GM23338 (cell line): Measurements from ENCODE around the gene PRDM2. TPM values are rescaled to one million over a fixed set of nuclear protein-coding genes. Genes with fewer than 3 reads are reported as not detected.

Experiments
- ATAC-seq: fragments of 200-7000 bp; cut with Tn5 transposase; 3 replicates; pipeline ENCODE4 v1.9.1; 2020
- DNase-seq: peaks from one replicate; pipeline ENCODE4 v3.0.0-alpha.2; 2015; ENCODE audit warnings: low spot score
- H2AFZ ChIP-seq: fragments of 200-600 bp; sonication (generic); 2 replicates; pipeline ENCODE4 v1.8.0; 2016; ENCODE audit warnings: antibody characterized with exemption, mild to moderate bottlenecking, moderate library complexity
- H3F3A ChIP-seq: fragments of 200-600 bp; sonication (generic); replicated peaks from 2 replicates; pipeline ENCODE4 v1.8.0; 2017; ENCODE audit warnings: antibody characterized with exemption, mixed run types, low read depth
- H3K27ac ChIP-seq: fragments of 200-600 bp; sonication (generic); 2 replicates; pipeline ENCODE4 v1.6.1; 2016; ENCODE audit warnings: low read depth
- H3K27me3 ChIP-seq: fragments of 200-600 bp; sonication (generic); 2 replicates; pipeline ENCODE4 v1.8.0; 2016; ENCODE audit warnings: mild to moderate bottlenecking, mixed run types, moderate library complexity; ENCODE audit not compliant: insufficient read depth
- H3K36me3 ChIP-seq: fragments of 200-600 bp; sonication (generic); 2 replicates; pipeline ENCODE4 v1.8.0; 2016; ENCODE audit warnings: mild to moderate bottlenecking; ENCODE audit not compliant: insufficient read depth
- H3K4me1 ChIP-seq: fragments of 200-600 bp; sonication (generic); 2 replicates; pipeline ENCODE4 v1.8.0; 2016; ENCODE audit warnings: mild to moderate bottlenecking, moderate library complexity; ENCODE audit not compliant: insufficient read depth
- H3K4me2 ChIP-seq: fragments of 200-600 bp; sonication (generic); 2 replicates; pipeline ENCODE4 v1.7.1; 2017; ENCODE audit warnings: mixed run types
- H3K4me3 ChIP-seq: fragments of 200-600 bp; sonication (generic); 2 replicates; pipeline ENCODE4 v1.6.1; 2016; ENCODE audit warnings: mixed run types
- H3K79me2 ChIP-seq: fragments of 200-600 bp; sonication (generic); replicated peaks from 2 replicates; pipeline ENCODE4 v1.8.0; 2017; ENCODE audit warnings: mild to moderate bottlenecking; ENCODE audit not compliant: insufficient read depth
- H3K9me2 ChIP-seq: fragments of 200-600 bp; sonication (generic); 2 replicates; pipeline ENCODE4 v1.8.0; 2017; ENCODE audit not compliant: insufficient read depth
- H4K20me1 ChIP-seq: fragments of 200-600 bp; sonication (generic); replicated peaks from 2 replicates; pipeline ENCODE4 v1.8.0; 2017; ENCODE audit warnings: mild to moderate bottlenecking; ENCODE audit not compliant: insufficient read depth
- H3K27ac Mint-ChIP-seq: 2 replicates; pipeline ENCODE4 v1.8.0; 2020; ENCODE audit warnings: inconsistent platforms, mild to moderate bottlenecking, moderate library complexity, mixed read lengths
- H3K27me3 Mint-ChIP-seq: 3 replicates; pipeline ENCODE4 v1.8.0; 2022; ENCODE audit warnings: low read depth, mild to moderate bottlenecking, moderate library complexity, mixed read lengths, inconsistent platforms; ENCODE audit not compliant: insufficient read depth, poor library complexity
- H3K36me3 Mint-ChIP-seq: 3 replicates; pipeline ENCODE4 v1.8.0; 2021; ENCODE audit warnings: low read depth, mild to moderate bottlenecking, inconsistent platforms, moderate library complexity, mixed read lengths
- H3K4me1 Mint-ChIP-seq: 3 replicates; pipeline ENCODE4 v1.8.0; 2020; ENCODE audit warnings: mild to moderate bottlenecking, inconsistent platforms, mixed read lengths
- H3K4me3 Mint-ChIP-seq: 3 replicates; pipeline ENCODE4 v1.8.0; 2021; ENCODE audit warnings: moderate library complexity, mild to moderate bottlenecking, inconsistent platforms, mixed read lengths
- H3K9me3 Mint-ChIP-seq: 3 replicates; pipeline ENCODE4 v1.8.0; 2020; ENCODE audit warnings: moderate library complexity, mild to moderate bottlenecking, inconsistent platforms, mixed read lengths
- CREB1 ChIP-seq: fragments of 250-450 bp; sonication (Bioruptor Pico); IDR thresholded peaks from 2 replicates; pipeline ENCODE4 v1.5.0; 2020; ENCODE audit warnings: low read depth, mild to moderate bottlenecking, moderate library complexity
- EZH2 ChIP-seq: fragments of 200-600 bp; sonication (generic); IDR thresholded peaks from one replicate; pipeline ENCODE4 v1.8.0; 2017; ENCODE audit warnings: antibody characterized with exemption, mild to moderate bottlenecking, low read depth; ENCODE audit not compliant: unreplicated experiment
- EZH2phosphoT487 ChIP-seq: fragments of 200-600 bp; sonication (generic); IDR thresholded peaks from one replicate; pipeline ENCODE4 v1.8.1; 2018; ENCODE audit warnings: antibody characterized with exemption; ENCODE audit not compliant: unreplicated experiment
- JUNB ChIP-seq: IDR thresholded peaks from one replicate; pipeline ENCODE4 v1.6.1; 2016; ENCODE audit warnings: antibody characterized with exemption; ENCODE audit not compliant: unreplicated experiment
- NANOG ChIP-seq: IDR thresholded peaks from 2 replicates; pipeline ENCODE4 v1.6.1; 2016; ENCODE audit warnings: antibody characterized with exemption, borderline replicate concordance
- POLR2AphosphoS5 ChIP-seq: IDR thresholded peaks from 2 replicates; pipeline ENCODE4 v1.6.1; 2016; ENCODE audit warnings: antibody characterized with exemption, low read depth
- STAT1 ChIP-seq: IDR thresholded peaks from one replicate; pipeline ENCODE4 v1.6.1; 2016; ENCODE audit warnings: antibody characterized with exemption; ENCODE audit not compliant: unreplicated experiment
- ZNF114 ChIP-seq: fragments of 250-450 bp; sonication (Bioruptor Pico); IDR thresholded peaks from 2 replicates; pipeline ENCODE4 v1.5.0; 2020; ENCODE audit warnings: mild to moderate bottlenecking, moderate library complexity
- ZNF331 ChIP-seq: fragments of 250-450 bp; sonication (Bioruptor Pico); IDR thresholded peaks from 2 replicates; pipeline ENCODE4 v1.5.0; 2020; ENCODE audit warnings: low read depth, mild to moderate bottlenecking, moderate library complexity
- polyA plus RNA-seq: library from polyadenylated mRNA; unstranded; fragments of >200 nt; fragmentation: Nextera tagmentation; extraction: Ambion mirVana; gene quantifications from 2 replicates; pipeline ENCODE4 v1.2.1, GENCODE V29; 2016
- total RNA-seq: library from RNA; depleted of rRNA; stranded (reverse); fragments of >200 nt; shearing (Covaris generic); gene quantifications from 2 replicates; pipeline ENCODE4 v1.2.3, GENCODE V29; 2014
- TF ChIP-seq, protein P1 (sequence below): IDR thresholded peaks from one replicate; pipeline ENCODE4 v1.6.1; 2018; ENCODE audit warnings: antibody characterized with exemption; ENCODE audit not compliant: unreplicated experiment
- TF ChIP-seq, protein P2 (sequence below): IDR thresholded peaks from 2 replicates; pipeline ENCODE4 v1.6.1; 2016; ENCODE audit warnings: antibody characterized with exemption
- TF ChIP-seq, protein P3 (sequence below): fragments of 250-450 bp; sonication (Bioruptor Pico); IDR thresholded peaks from 2 replicates; pipeline ENCODE4 v1.5.0; 2020; ENCODE audit warnings: mild to moderate bottlenecking, moderate library complexity

The PRDM2 gene
- total and polyA plus RNA-seq, 2 experiments from 2014 or later = 11.6 to 28.3 TPM

DNA sequence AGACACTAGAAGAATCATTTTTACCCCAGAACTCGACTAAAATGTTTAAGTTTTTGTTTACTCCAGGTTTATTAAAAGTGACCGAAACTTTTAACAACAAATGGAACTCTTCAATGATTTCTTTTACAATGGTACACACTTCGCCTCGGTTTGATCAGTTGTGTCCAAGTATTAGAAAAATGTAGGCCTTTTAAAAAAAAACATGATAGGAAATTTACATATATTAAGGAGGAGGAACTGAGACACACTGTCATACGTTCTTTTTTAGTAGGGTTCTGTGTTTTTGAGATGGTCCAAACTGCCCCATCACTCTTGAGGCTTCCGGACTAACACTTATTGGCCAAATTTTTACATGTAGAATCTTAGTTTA lies 1.3 kb downstream of the PRDM2 start (continued):
- TF ChIP-seq, protein P1, sequence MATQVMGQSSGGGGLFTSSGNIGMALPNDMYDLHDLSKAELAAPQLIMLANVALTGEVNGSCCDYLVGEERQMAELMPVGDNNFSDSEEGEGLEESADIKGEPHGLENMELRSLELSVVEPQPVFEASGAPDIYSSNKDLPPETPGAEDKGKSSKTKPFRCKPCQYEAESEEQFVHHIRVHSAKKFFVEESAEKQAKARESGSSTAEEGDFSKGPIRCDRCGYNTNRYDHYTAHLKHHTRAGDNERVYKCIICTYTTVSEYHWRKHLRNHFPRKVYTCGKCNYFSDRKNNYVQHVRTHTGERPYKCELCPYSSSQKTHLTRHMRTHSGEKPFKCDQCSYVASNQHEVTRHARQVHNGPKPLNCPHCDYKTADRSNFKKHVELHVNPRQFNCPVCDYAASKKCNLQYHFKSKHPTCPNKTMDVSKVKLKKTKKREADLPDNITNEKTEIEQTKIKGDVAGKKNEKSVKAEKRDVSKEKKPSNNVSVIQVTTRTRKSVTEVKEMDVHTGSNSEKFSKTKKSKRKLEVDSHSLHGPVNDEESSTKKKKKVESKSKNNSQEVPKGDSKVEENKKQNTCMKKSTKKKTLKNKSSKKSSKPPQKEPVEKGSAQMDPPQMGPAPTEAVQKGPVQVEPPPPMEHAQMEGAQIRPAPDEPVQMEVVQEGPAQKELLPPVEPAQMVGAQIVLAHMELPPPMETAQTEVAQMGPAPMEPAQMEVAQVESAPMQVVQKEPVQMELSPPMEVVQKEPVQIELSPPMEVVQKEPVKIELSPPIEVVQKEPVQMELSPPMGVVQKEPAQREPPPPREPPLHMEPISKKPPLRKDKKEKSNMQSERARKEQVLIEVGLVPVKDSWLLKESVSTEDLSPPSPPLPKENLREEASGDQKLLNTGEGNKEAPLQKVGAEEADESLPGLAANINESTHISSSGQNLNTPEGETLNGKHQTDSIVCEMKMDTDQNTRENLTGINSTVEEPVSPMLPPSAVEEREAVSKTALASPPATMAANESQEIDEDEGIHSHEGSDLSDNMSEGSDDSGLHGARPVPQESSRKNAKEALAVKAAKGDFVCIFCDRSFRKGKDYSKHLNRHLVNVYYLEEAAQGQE = no peak
- TF ChIP-seq CREB1 (CRISPR knock-in tag) (no peak), POLR2AphosphoS5 (no peak), EZH2 (no peak), JUNB (no peak), NANOG (no peak), ZNF331 (CRISPR knock-in tag) (no peak), ZNF114 (CRISPR knock-in tag) (no peak)
- TF ChIP-seq, protein P2, sequence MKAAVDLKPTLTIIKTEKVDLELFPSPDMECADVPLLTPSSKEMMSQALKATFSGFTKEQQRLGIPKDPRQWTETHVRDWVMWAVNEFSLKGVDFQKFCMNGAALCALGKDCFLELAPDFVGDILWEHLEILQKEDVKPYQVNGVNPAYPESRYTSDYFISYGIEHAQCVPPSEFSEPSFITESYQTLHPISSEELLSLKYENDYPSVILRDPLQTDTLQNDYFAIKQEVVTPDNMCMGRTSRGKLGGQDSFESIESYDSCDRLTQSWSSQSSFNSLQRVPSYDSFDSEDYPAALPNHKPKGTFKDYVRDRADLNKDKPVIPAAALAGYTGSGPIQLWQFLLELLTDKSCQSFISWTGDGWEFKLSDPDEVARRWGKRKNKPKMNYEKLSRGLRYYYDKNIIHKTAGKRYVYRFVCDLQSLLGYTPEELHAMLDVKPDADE = no peak

DNA sequence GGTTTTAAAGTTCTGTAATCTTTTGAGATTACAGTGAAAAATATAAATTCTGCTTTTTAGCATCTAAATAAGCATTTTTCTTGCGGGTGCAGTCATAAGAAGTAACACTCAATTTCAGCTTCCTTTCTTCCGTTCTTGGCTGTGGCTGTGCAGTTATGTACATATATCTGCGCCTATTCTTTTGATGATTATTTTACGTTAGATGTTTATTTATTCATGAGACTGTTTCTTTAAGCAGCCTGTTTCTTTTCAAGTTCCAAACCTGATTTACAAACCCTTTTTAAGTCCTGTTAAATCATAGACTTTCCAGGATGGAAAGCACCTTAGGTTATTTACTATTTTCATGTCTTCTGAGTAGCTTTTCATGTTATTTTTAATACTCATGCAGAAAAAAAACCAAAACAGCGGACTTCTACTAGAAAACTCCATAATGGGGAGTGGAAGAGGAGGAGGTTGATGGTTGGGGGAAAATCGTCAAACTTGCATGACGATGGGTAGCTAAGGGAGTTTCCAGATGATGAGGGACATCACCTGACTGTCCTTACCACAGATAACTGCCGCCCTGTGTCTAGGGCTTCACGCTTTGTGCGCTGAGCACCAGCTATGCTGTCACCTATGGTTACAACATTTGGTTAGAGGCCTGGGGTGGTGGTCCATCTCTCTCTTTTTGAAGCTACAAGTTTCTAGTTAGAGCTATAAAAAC lies 2.6 kb downstream of the PRDM2 start:
- no peak for ATAC-seq
- no peak overlapping the region for H3K4me3 Mint-ChIP-seq
- TF ChIP-seq JUNB (no peak), EZH2phosphoT487 (no peak), STAT1 (no peak), EZH2 (no peak), ZNF331 (CRISPR knock-in tag) (no peak)
- TF ChIP-seq, protein P3, sequence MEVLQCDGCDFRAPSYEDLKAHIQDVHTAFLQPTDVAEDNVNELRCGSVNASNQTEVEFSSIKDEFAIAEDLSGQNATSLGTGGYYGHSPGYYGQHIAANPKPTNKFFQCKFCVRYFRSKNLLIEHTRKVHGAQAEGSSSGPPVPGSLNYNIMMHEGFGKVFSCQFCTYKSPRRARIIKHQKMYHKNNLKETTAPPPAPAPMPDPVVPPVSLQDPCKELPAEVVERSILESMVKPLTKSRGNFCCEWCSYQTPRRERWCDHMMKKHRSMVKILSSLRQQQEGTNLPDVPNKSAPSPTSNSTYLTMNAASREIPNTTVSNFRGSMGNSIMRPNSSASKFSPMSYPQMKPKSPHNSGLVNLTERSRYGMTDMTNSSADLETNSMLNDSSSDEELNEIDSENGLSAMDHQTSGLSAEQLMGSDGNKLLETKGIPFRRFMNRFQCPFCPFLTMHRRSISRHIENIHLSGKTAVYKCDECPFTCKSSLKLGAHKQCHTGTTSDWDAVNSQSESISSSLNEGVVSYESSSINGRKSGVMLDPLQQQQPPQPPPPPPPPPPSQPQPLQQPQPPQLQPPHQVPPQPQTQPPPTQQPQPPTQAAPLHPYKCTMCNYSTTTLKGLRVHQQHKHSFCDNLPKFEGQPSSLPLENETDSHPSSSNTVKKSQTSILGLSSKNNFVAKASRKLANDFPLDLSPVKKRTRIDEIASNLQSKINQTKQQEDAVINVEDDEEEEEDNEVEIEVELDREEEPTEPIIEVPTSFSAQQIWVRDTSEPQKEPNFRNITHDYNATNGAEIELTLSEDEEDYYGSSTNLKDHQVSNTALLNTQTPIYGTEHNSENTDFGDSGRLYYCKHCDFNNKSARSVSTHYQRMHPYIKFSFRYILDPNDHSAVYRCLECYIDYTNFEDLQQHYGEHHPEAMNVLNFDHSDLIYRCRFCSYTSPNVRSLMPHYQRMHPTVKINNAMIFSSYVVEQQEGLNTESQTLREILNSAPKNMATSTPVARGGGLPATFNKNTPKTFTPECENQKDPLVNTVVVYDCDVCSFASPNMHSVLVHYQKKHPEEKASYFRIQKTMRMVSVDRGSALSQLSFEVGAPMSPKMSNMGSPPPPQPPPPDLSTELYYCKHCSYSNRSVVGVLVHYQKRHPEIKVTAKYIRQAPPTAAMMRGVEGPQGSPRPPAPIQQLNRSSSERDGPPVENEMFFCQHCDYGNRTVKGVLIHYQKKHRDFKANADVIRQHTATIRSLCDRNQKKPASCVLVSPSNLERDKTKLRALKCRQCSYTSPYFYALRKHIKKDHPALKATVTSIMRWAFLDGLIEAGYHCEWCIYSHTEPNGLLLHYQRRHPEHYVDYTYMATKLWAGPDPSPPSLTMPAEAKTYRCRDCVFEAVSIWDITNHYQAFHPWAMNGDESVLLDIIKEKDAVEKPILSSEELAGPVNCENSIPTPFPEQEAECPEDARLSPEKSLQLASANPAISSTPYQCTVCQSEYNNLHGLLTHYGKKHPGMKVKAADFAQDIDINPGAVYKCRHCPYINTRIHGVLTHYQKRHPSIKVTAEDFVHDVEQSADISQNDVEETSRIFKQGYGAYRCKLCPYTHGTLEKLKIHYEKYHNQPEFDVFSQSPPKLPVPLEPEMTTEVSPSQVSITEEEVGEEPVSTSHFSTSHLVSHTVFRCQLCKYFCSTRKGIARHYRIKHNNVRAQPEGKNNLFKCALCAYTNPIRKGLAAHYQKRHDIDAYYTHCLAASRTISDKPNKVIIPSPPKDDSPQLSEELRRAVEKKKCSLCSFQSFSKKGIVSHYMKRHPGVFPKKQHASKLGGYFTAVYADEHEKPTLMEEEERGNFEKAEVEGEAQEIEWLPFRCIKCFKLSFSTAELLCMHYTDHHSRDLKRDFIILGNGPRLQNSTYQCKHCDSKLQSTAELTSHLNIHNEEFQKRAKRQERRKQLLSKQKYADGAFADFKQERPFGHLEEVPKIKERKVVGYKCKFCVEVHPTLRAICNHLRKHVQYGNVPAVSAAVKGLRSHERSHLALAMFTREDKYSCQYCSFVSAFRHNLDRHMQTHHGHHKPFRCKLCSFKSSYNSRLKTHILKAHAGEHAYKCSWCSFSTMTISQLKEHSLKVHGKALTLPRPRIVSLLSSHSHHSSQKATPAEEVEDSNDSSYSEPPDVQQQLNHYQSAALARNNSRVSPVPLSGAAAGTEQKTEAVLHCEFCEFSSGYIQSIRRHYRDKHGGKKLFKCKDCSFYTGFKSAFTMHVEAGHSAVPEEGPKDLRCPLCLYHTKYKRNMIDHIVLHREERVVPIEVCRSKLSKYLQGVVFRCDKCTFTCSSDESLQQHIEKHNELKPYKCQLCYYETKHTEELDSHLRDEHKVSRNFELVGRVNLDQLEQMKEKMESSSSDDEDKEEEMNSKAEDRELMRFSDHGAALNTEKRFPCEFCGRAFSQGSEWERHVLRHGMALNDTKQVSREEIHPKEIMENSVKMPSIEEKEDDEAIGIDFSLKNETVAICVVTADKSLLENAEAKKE = no peak

More for the DNA sequence above, 2.6 kb downstream of the PRDM2 start:
- no peaks in the 10 kb centered on the region for H3F3A ChIP-seq
- no peak for DNase-seq
- peaks cover 32% of the 10 kb centered on the region for H4K20me1 ChIP-seq
- H3K36me3 ChIP-seq = no peaks in the 10 kb centered on the region
- H3K9me2 ChIP-seq = no peaks in the 10 kb centered on the region
- H2AFZ ChIP-seq = no peak overlapping the region
- H3K27ac ChIP-seq = no peak overlapping the region
- peaks cover 32% of the 10 kb centered on the region for H3K27me3 ChIP-seq
- H3K4me2 ChIP-seq = no peak overlapping the region
- peaks cover 15% of the 10 kb centered on the region for H3K36me3 Mint-ChIP-seq
- H3K79me2 ChIP-seq = peaks cover 65% of the 10 kb centered on the region
- peaks cover 21% of the 10 kb centered on the region for H3K9me3 Mint-ChIP-seq
- no peak overlapping the region for H3K27ac Mint-ChIP-seq
- H3K4me1 Mint-ChIP-seq = peaks cover 18% of the 10 kb centered on the region; the same call in 2 of the 3 replicates
- no peaks in the 10 kb centered on the region; the same call in 1 of the 2 replicates for H3K4me1 ChIP-seq
- peaks cover 20% of the 10 kb centered on the region for H3K27me3 Mint-ChIP-seq
- H3K4me3 ChIP-seq = no peak overlapping the region
